ENCODE measurements around the gene CD1D.
"Not testable (repeated sequence)": the region's sequence is repeated elsewhere in the genome, so short reads cannot be mapped to it uniquely, and the experiment has no call there.

Gene CD1D

DNA sequence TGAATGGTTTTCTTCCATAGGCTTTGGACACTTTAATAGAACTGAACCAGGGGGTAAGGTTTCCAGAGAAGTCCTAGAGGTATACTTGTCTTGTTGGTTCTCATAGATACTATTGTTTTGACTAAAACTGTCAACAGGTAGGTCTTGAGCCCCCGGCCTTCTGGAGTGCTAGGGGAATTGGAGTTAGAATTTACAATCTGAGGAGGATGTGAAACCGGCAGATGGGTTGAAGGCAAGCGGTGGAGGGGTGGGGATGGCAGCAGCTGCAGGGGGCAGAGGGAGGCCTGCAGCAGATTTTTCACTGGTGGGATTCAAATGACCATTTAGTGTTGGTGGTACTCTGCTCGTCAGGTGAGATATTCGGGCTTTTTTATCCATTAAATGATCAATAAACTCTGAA is 4.3 kb upstream of the CD1D start:
- DNase-seq (ENCODE audit: low read depth) = no peak

GRCh38 chr1:158176849-158177699 is 3.6 kb upstream of the CD1D start:
- DNase-seq (ENCODE audit: low read depth) = not testable (repeated sequence)

GRCh38 chr1:158177700-158178450 is 2.8 kb upstream of the CD1D start:
- DNase-seq (ENCODE audit: low read depth) = no peak

GRCh38 chr1:158179301-158180041 is 1.2 kb upstream of the CD1D start:
- no peak for DNase-seq (ENCODE audit: low read depth)

DNA sequence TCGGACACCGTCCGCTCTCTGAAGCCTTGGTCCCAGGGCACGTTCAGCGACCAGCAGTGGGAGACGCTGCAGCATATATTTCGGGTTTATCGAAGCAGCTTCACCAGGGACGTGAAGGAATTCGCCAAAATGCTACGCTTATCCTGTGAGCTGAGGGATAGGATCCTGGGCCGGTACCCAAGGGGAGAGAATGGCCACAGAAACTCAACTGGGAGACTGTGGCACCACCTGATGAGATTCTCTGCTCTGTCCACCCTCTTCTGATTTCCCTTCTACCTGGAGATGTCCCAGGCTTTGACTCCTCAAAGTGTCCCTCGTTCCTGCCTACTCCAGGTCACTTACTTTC is 855 bp downstream of the CD1D start:
- DNase-seq (ENCODE audit: low read depth) = no peak

DNA sequence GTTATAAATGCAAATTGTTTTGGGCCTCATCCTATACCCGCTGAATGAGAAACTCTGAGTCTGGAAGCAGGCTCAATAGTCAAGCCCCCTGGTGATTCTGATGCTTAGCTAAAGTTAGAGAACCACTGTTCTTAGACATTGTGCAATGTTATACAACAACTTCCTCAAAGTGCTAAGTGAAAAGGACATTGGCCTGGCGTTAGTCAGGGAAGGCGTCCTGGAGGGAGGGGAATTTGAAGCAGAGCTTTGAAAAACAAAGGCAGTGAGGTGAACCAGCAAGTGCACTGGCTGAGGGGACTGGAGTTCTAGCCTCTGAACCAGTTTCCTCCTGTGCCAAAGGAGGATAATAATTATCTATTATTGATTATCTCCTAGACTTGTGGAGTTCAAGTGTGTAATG is 5.1 kb downstream of the CD1D start:
- DNase-seq (ENCODE audit: low read depth) = no peak

DNA sequence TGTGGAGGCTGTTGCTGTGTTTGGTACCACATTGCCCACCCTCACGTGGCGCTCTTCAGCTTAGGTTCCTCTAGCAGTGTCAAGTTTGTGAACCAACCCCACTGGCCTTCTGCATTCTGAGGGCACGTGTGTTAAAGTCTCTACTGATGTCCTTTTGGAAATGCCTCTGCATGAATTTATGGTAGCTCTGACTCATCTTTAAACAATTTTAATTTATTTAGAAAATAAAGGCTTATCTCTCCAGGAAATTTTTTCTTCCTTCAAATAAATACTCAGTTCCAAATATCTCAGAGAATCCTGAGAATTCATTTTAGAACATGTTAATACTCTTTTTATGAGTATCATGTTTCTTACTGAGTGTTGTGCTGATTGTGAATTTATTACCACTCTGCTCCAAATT is 5.5 kb downstream of the CD1D start:
- no peak for DNase-seq (ENCODE audit: low read depth)

DNA sequence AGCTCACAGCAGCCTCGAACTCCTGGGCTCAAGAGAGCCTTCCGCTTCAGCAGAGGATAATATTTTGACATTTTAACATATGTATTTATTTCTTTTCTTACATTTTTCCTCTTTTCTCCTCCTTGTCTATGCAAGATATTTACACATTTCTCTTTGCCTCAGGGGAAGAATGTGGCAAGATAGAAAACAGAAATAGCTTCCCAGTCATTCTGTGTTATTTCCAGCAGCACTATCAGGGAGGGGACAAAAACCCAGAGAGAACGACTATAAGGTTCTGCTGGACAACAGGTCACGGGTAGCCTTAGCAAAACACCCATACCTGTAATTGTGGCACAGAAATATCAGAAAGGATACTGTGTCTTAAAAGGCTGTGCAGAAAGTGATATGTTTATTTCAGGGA is 7.9 kb downstream of the CD1D start:
- DNase-seq (ENCODE audit: low read depth) = no peak

DNA sequence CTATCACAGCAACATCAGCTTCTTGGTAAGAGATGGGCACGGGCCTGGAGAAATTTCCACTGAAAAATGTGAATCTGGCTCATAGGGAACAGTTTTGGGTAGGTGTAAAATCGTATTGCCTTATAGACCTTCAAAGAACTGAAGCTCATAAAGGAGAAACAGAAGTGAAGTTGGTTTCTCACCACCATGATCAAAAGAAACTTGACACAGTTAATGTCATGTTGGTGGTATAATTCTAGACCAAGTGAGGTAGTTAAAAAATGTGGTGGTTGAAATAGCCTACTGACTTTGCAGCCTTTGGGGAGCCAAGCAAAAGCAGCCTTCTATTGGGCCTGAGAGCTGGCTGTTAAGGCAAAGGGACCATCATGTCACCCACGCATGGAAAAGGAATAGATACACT is 8.9 kb downstream of the CD1D start:
- DNase-seq (ENCODE audit: low read depth) = no peak

- no peak for DNase-seq (ENCODE audit: low read depth)
Measured at GRCh38 chr1:158191299-158191698, 10.6 kb downstream of the CD1D start.

DNA sequence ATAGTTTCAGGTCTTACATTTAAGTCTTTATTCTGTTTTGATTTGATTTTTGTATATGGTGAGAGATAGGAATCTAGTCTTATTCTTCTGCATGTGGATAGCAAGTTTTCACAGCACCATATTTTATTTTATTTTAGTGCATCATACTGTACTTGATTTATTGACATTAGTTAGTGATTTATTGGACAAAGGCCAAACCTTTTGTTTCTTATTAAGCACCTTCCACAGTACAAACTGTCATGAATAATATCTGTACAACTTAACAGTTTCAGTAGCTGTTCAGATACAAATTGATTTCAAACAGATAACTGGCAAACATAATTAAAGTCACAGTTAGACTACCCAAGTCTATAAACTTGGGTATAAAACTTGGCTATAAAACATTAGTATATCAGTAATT is 15.8 kb downstream of the CD1D start:
- no peak for DNase-seq (ENCODE audit: low read depth)

DNA sequence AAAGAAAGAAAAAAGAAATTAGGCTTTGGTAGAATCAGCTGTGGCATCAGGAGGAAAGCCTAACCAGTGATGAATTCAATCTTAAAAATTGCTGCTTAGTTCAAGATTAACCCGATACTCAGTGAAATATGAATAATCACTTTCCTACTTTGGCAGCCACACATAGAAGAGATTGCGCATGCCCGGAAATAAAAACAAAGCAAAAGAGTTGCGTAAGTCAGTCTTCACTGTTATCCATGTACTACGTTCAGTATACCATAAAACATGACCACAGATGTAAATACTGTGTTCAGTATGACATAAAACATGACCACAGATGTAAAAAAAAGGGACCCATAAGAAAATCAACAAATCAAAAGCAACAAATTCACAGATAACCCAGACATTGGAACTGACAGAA is 19.2 kb downstream of the CD1D start:
- DNase-seq (ENCODE audit: low read depth) = no peak

- DNase-seq (ENCODE audit: low read depth) = no peak
Measured at GRCh38 chr1:158200527-158200926, 19.8 kb downstream of the CD1D start.

DNA sequence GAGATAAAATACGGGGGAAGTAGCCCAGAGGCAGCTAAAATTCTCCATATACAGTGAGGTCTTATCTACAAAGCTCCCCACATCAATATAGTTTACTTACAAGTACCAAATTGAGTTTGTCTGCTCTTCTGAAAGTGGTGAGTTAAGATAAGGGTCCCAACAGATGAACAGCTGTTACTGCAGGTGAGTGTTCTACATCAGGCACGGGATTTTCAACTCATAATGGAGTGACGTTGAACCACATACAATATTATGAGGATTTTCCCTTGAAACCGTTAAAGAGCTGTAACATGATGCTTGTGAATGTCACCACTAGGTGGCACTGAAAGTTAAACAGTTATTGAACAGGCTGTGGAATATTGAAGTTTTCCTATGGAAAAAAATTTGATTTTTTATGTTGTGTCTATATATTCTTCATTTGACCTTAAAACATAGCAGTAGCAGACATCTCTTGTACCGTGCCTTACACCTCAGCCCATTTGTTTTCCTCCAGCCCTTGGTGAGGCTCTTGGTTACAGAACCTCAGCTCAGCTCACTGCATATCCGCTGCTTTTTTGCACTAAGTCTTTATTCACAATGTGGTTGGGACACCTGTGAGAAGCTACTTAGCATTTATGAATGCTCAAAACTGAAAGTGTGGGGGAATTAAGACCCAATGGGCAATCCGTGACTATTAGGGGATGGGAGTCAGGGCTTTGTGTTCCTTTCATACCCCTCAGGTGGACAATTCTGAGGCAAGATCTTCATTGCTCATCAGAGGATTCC is 23.2 kb downstream of the CD1D start:
- DNase-seq (ENCODE audit: low read depth) = no peak

DNA sequence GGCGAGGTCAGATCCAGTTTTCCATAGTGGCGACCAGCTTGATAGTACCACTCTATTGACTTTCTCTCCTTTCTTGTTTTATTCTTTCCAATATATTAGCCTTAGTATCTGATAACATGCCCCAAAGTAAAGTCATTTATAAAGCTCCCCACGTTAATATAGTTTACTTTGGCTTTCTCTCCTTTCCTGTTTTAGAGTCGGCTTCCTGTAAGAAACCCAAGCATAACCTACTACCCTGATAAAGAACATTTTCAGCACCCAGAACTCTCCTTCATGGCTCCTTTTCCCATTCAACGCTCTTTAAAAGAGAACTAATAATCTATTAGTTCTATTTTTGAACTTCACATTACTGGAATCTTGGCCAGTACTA is 23.7 kb downstream of the CD1D start:
- DNase-seq (ENCODE audit: low read depth) = no peak

DNA sequence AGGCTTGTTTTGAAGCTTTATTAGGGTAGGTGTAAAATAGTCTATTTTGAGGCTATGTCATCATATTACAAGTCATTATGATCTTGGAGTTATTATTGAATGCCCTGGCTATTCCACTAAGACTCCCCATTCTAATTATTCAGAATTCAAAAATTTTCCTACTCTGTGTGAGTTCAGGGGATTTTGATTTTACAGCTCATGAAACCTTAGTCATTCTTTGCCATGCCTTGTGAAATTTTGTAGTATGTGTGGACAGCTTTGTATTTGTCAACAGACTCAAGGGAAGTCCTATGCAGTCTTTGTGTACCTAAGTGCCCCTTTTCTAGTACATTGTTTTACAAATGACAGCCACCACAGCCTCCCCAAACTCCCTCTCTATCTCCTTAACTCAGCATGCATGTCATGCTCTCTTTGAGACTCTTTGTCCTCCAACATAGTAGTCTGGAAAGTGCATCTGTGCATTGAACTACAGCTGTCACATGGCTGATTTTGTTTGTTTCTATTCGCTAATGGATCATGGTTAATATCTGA is 28.0 kb downstream of the CD1D start:
- DNase-seq (ENCODE audit: low read depth) = no peak

- no peak for DNase-seq (ENCODE audit: low read depth)
Measured at GRCh38 chr1:158212320-158212719, 31.6 kb downstream of the CD1D start.

- DNase-seq (ENCODE audit: low read depth) = not testable (repeated sequence)
Measured at GRCh38 chr1:158223445-158223844, 42.8 kb downstream of the CD1D start.

DNA sequence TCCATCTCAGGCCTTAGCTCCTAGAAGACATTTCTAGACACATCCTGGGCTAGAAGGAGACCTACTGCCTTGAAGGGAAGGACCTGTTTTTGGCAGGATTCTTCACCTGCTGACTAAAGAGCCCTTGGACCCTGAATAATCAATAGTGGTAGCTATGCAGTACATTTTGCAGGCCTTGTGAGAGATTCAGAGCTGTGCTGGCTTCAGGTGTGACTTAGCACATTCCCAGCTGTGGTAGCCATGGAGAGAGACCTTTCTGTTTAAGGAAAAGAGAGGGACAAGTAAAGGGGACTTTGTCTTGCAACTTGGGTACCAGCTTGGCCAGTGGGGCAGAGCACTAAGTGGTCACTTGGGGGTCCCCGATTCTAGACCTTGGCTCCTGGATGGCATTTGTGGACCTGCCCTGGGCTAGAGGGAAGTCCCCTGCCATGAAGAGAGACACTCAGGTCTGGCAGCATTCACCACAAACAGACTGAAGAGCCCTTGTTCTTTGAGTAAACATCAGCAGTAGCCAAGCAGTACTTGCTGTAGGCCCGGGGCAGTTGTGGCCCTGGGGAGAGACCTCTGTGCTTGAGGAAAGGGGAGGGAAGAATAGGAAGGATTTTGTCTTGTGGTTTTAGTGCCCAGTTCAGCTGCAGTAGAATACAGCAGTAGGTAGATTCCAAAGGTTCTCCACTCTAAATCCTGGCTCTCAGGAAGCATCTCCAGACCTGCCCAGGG is 47.4 kb downstream of the CD1D start:
- DNase-seq (ENCODE audit: low read depth) = no peak

Data from activated gamma-delta T cell treated with anti-CD3 and anti-CD28 coated beads, Interleukin-2, amount 50 U/mL, for 16 hours (primary cell).